Measurements from ENCODE around the gene PLVAP. TPM values are rescaled to one million over a fixed set of nuclear protein-coding genes. Genes with fewer than 3 reads are reported as not detected.

Gene PLVAP
- total RNA-seq, 1 donor from 2014 or later = 1.5 TPM

DNA sequence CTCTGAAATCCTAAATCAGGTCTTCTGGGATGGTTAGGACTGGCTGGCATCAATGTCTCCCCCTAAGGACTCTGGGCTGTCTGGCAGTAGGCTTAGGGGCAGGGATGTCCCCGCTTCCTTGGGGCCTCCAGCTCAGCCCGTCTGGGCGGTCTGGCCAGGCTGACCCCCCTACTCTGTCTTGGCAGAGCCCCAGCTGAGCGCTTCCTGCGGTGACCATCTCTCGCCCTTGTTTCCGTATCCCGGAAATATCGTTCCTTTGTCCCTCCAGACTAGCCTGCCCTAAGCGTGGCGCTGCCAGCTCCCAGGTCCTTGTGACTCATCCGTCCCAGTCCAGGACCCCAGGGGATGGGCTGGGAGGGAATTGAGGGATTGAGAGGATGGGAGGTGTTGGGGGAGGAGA, 28.4 kb downstream of the PLVAP start:
- DNase-seq (ENCODE audit: low read depth) = peak; percentile 26
- H3K27me3 ChIP-seq (ENCODE audit: control insufficient read depth, insufficient read depth, low read length) = peaks cover 8% of the 10 kb centered on the region
- H3K36me3 ChIP-seq (ENCODE audit: control insufficient read depth, insufficient read depth, low read length) = no peaks in the 10 kb centered on the region
- TF ChIP-seq, protein P1, sequence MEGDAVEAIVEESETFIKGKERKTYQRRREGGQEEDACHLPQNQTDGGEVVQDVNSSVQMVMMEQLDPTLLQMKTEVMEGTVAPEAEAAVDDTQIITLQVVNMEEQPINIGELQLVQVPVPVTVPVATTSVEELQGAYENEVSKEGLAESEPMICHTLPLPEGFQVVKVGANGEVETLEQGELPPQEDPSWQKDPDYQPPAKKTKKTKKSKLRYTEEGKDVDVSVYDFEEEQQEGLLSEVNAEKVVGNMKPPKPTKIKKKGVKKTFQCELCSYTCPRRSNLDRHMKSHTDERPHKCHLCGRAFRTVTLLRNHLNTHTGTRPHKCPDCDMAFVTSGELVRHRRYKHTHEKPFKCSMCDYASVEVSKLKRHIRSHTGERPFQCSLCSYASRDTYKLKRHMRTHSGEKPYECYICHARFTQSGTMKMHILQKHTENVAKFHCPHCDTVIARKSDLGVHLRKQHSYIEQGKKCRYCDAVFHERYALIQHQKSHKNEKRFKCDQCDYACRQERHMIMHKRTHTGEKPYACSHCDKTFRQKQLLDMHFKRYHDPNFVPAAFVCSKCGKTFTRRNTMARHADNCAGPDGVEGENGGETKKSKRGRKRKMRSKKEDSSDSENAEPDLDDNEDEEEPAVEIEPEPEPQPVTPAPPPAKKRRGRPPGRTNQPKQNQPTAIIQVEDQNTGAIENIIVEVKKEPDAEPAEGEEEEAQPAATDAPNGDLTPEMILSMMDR (IDR thresholded peaks at IDR 0.05; ENCODE audit: insufficient read depth, low read length, poor library complexity, severe bottlenecking) = no peak
- no peak overlapping the region for H3K4me3 ChIP-seq (ENCODE audit: low read depth, low read length)

DNA sequence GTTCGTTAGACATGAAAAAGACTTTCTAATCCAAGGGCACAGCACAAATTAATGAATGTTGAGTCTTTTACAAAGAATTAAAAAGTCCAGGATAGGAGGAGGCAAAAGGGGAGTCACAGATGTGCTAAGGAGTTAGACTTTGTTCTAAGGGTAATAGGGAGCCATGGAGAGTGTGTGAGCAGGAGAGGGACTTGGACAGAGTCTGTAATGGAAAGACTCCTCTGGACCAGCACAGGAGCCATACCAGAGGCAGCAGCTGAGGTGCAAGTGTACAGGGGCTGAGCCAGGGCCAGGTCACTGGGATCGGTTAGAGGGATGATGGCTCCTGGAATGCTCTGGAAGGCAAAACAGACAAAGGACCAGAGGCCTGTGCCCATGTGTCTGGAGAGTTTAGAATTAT, 29.3 kb downstream of the PLVAP start:
- DNase-seq (ENCODE audit: low read depth) = no peak
- Histone ChIP-seq H3K4me3 (ENCODE audit: low read depth, low read length) (no peak overlapping the region), H3K27me3 (ENCODE audit: control insufficient read depth, insufficient read depth, low read length) (peaks cover 5% of the 10 kb centered on the region), H3K36me3 (ENCODE audit: control insufficient read depth, insufficient read depth, low read length) (no peaks in the 10 kb centered on the region)
- TF ChIP-seq, protein P1 (IDR thresholded peaks at IDR 0.05; ENCODE audit: insufficient read depth, low read length, poor library complexity, severe bottlenecking) = no peak

DNA sequence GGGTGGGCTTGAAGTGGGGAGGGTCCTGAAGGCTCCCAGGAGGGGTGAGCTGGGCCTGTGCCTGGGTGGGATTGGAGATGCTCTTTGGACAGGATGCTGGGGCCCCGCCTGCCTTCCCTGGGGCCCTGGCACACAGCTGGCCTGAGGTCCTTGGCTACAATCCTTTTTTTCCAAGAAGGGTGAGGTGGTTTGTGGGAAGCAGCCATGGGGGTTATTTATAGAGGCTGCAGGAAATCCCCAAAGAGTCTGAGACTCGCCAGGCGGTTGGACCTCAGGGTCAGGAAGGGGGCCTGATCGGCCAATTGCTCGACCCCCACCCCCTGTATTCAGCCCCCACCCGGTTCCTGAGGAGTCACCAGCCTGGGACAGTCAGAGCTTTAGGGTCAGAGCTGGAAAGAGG, 29.8 kb downstream of the PLVAP start:
- Histone ChIP-seq H3K27me3 (ENCODE audit: control insufficient read depth, insufficient read depth, low read length) (peaks cover 5% of the 10 kb centered on the region), H3K4me3 (ENCODE audit: low read depth, low read length) (no peak overlapping the region), H3K36me3 (ENCODE audit: control insufficient read depth, insufficient read depth, low read length) (no peaks in the 10 kb centered on the region)
- no peak for DNase-seq (ENCODE audit: low read depth)
- TF ChIP-seq, protein P1 (IDR thresholded peaks at IDR 0.05; ENCODE audit: insufficient read depth, low read length, poor library complexity, severe bottlenecking) = no peak

DNA sequence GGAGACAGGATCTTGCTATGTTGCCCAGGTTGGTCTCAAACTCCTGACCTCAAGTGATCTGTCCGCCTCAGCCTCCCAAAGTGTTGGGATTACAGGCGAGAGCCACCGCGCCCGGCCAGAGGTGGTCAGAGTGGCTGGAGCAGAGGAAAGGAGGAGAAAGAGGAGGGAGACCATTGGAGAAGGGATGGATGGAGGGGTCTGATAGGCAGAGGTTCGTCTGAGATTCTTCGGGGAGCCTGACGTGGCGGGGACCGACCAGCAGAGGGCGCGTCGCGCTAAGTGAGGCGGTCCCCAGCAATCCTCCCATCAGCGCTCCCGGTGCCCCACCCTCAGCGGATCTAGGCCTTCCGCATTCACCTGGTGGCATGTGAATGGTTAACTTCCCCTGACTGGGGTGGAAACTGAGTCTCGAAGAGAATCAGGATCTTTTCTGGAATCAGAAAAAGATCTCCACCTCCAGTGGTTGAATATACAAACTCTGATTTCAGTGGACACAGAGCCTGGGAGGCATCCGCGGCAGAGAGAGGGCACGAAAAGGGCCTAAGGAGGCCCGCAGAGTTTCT, 31.0 kb downstream of the PLVAP start:
- TF ChIP-seq, protein P1 (IDR thresholded peaks at IDR 0.05; ENCODE audit: insufficient read depth, low read length, poor library complexity, severe bottlenecking) = peak; percentile 94
- H3K27me3 ChIP-seq (ENCODE audit: control insufficient read depth, insufficient read depth, low read length) = peaks cover 3% of the 10 kb centered on the region
- no peak overlapping the region for H3K4me3 ChIP-seq (ENCODE audit: low read depth, low read length)
- DNase-seq (ENCODE audit: low read depth) = no peak
- H3K36me3 ChIP-seq (ENCODE audit: control insufficient read depth, insufficient read depth, low read length) = no peaks in the 10 kb centered on the region

DNA sequence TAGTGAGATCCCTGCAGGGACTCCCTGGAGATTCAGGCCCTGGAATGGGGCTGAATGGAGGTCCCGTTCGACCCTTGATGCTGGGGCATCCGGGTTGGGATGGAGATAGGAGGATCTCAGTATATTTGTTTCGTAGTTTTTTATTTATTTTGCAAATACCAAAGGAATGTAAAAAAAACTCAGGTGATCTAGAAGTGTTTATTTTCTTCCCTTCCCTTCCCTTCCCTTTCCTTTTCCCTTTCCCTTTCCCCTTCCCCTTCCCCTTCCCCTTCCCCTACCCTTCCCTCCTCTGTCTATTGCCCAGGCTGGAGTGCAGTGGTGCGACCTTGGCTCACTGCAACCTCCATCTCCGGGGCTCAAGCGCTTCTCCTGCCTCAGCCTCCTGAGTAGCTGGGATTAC, 35.3 kb downstream of the PLVAP start:
- Histone ChIP-seq H3K4me3 (ENCODE audit: low read depth, low read length) (no peak overlapping the region), H3K36me3 (ENCODE audit: control insufficient read depth, insufficient read depth, low read length) (no peaks in the 10 kb centered on the region), H3K27me3 (ENCODE audit: control insufficient read depth, insufficient read depth, low read length) (no peaks in the 10 kb centered on the region)
- TF ChIP-seq, protein P1 (IDR thresholded peaks at IDR 0.05; ENCODE audit: insufficient read depth, low read length, poor library complexity, severe bottlenecking) = no peak
- DNase-seq (ENCODE audit: low read depth) = no peak

DNA sequence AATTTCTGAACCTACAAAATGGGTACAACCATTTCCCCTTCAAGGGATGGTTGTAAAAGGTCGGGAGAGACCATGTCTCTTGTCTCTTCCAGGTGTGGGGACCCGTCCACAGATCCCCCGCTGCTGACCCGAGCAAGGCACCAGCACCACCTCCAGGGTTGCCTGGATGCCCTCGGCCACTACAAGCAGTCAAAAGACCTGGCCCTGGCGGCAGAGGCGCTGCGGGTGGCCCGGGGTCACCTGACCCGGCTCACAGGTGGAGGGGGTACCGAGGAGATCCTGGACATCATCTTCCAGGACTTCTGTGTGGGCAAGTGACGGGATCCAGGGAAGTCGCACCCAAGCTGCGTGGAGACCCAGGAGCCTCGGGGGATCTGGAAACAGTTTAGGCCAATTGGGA, 35.8 kb downstream of the PLVAP start:
- no peak overlapping the region for H3K4me3 ChIP-seq (ENCODE audit: low read depth, low read length)
- TF ChIP-seq, protein P1 (IDR thresholded peaks at IDR 0.05; ENCODE audit: insufficient read depth, low read length, poor library complexity, severe bottlenecking) = no peak
- H3K27me3 ChIP-seq (ENCODE audit: control insufficient read depth, insufficient read depth, low read length) = no peaks in the 10 kb centered on the region
- DNase-seq (ENCODE audit: low read depth) = no peak
- H3K36me3 ChIP-seq (ENCODE audit: control insufficient read depth, insufficient read depth, low read length) = no peaks in the 10 kb centered on the region

All from kidney epithelial cell (primary cell).